AG10803 (cell line): ENCODE results near the gene NLN.
A peak's percentile ranks its signal among the peaks of the same experiment; 100 is the strongest.
"Not testable (repeated sequence)": the region's sequence is repeated elsewhere in the genome, so short reads cannot be mapped to it uniquely, and the experiment has no call there.

Source experiments
- DNase-seq: peaks from one replicate; pipeline ENCODE4 v3.0.0; 2010; ENCODE audit warnings: low read depth
- H3K4me3 ChIP-seq: 2 replicates; pipeline ENCODE4 v1.5.1; 2011; ENCODE audit warnings: mild to moderate bottlenecking, low read length, control low read depth
- CTCF ChIP-seq: conservative IDR thresholded peaks from 2 replicates; pipeline ENCODE4 v1.5.1; 2011; ENCODE audit warnings: mild to moderate bottlenecking, low read length, control low read depth, inconsistent platforms

The NLN gene

DNA sequence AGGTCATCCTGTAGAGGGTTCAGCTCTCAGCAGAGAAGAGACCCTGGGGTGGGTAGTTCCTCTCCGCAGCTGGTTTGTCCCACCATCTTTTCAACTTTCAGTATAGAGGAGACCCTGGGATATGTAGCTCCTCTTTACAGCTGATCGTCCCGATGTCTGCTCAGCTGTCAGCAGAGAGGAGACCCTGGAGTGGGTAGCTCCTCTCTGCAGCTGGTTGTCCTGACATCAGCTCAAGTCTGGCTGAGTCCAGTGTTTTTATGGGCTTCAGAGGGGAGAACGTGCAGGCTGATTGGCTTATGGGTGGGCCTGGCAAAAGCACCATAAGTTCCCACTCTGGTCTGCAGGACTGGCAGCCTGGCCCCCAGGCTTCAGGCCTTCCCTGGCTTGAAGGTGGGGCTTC lies 80.8 kb downstream of the NLN start:
- no peak for TF ChIP-seq CTCF
- no peak overlapping the region for H3K4me3 ChIP-seq
- no peak for DNase-seq

DNA sequence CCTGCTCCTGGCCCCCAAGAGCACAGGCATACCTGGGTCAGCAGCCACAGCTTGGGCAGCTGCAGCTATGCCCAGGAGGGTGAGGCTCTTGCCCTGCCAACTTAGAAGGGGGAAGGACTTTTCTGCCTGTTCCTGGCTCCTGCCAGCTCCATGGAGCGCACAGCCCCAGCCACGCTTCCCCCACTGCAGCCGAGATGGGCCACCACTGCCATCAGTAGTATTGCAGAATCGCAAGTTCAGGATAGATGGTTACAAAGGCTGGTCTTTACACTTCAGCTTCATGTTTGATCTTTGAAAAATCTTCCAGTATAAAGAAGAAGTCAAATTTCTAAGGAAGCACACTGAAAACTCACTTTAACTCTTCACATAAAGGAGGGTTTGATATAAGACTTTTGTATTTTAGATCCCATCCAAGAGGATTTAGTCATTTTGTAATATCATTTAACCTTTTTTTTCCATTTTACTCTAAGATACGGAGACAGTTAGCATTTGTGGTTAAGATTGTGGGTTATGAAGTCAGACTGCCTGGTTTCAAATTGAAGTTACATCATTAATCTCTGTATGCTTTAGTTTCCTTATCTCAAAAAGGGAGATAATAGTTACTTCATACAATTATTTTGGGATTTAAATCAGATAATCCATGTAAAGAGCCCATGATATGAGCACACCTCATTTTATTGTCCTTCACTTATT lies 81.8 kb downstream of the NLN start:
- no peak for TF ChIP-seq CTCF
- DNase-seq: no peak
- H3K4me3 ChIP-seq: no peak overlapping the region

GRCh38 chr5:65805089-65805488 lies 83.1 kb downstream of the NLN start:
- no peak for TF ChIP-seq CTCF
- no peak overlapping the region for H3K4me3 ChIP-seq

DNA sequence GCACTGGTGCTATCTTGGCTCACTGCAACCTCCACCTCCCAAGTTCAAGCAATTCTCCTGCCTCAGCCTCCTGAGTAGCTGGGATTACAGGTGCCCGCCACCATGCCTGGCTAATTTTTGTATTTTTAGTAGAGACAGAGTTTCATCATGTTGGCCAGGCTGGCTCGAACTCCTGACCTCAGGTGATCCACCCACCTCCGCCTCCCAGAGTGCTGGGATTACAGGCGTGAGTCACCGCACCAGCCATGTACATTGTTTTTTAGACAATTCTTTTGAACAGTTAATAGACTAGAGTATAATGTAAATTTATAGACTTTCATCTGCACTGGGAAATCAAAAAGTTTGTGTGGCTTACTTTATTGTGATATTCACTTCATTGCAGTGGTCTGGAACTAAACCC lies 85.5 kb downstream of the NLN start:
- not testable (repeated sequence) for H3K4me3 ChIP-seq, DNase-seq

More at GRCh38 chr5:65805089-65805488, 83.1 kb downstream of the NLN start:
- DNase-seq: no peak

- H3K4me3 ChIP-seq: no peak overlapping the region
- peak; percentile 42 for DNase-seq
- TF ChIP-seq CTCF: no peak
These were observed 86.3 kb downstream of the NLN start for GRCh38 chr5:65808251-65808741.

GRCh38 chr5:65808818-65809217 lies 86.8 kb downstream of the NLN start:
- no peak overlapping the region for H3K4me3 ChIP-seq
- DNase-seq: peak; percentile 63
- no peak for TF ChIP-seq CTCF

DNA sequence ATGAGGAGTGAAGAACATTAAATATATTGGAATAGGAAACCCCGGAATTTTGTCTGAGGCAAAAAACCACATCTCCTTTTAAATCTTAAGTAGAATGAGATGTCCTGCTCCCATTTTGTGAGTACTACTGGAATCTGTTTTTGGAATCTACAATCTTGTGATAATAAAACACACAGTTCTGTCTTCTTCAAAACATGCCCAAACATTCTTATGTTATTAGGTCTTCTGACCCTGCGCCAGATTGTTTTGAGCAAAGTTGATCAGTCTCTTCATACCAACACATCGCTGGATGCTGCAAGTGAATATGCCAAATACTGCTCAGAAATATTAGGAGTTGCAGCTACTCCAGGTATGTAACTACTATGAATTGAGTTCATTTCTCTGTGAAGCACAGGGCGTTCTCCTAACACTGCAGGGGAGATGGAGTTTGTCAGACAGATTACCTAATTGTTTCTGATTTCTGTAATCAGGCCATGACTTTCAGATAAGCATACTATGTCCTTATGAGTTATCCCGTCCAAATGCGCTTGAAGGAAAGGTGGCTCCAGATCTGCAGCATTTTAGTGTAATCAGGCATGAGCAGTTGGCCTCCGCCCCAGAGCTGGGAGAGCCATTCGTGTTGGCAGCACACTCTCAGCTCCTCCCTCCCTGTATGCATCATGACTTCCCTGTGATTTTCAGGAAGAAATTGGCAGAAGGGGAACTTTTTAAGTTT lies 88.0 kb downstream of the NLN start:
- H3K4me3 ChIP-seq: no peak overlapping the region
- DNase-seq: peak; percentile 84
- TF ChIP-seq CTCF: no peak
